ENCODE data around the gene ZNF573.
"Not testable (repeated sequence)": the region's sequence is repeated elsewhere in the genome, so short reads cannot be mapped to it uniquely, and the experiment has no call there.

Gene ZNF573
- 5.0 to 16.9 reads per million in 2 donors for total RNA-seq

- peak; percentile 57 to 93 (median 87) for DNase-seq
Measured at GRCh38 chr19:37779127-37780005, at the start of gene ZNF573. Gene ZNF573, minus strand, starts transcription at chr19:37779586. Its CDS starts 5,857 bp downstream, at chr19:37773729.

- peak in 3 of 5 experiments; percentile 16 to 25 (median 17) for DNase-seq
Measured at GRCh38 chr19:37817180-37817981, 38.0 kb upstream of the ZNF573 start.

DNA sequence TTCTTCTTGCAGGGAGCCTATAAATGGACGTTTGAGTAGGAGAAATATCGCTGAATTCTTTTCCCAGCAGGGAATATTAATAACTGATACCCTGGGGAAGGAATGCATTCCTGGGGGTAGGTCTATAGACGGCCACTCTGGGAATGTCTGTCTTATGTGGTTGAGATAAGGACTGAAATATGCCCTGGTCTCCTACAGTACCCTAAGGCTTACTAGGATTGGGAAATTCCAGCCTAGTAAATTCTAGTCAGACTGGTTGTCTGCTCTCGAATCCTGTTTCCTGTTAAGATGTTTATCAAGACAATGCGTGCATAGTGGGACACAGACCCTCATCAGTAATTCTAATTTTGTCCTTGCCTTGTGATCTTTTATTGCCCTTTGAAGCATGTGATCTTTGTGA is 36.2 kb upstream of the ZNF573 start:
- not testable (repeated sequence) for DNase-seq

DNA sequence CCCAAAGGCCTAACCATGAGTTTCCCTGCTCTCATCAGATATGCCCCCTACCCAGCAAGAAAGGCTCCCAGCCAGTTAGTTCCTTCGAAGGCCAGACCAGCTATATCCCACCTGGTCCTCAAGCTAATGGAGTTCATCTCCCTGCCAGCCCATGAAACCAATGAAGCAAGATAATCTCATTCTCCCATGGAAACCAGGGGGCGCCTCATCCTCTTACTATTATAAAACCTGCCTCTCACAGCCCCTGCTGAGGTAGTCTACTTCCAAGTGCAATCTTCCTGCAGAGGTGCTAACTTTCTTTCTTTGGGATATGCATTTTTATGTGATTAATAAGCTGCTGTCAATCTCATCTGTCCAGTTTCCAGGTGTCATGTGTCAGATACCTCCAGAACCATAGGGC is 34.0 kb upstream of the ZNF573 start:
- DNase-seq: no peak

GRCh38 chr19:37809366-37809765 is 30.0 kb upstream of the ZNF573 start:
- no peak for DNase-seq

DNA sequence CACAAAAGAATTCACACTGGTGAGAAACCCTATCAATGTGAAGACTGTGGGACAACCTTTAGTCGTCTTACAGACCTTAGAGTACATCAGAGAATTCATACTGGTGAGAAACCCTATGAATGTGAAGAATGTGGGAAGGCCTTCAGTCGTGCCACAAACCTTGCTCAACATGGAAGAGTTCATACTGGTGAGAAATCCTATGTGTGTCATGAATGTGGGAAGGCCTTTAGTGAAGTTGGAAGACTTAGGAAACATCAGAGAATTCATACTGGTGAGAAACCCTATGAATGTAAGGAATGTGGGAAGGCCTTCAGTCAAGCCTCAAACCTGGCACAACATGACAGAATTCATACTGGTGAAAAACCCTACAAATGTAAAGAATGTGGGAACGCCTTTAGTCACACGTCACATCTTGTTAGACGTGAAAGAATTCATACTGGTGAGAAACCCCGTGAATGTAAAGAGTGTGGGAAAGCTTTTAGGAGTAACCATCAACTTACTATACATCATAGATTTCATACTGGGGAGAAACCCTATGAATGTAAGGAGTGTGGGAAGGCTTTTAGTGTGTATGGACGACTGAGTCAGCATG is 24.0 kb upstream of the ZNF573 start:
- DNase-seq: no peak

- no peak for DNase-seq
Measured at GRCh38 chr19:37790244-37790925, 11.0 kb upstream of the ZNF573 start.

DNA sequence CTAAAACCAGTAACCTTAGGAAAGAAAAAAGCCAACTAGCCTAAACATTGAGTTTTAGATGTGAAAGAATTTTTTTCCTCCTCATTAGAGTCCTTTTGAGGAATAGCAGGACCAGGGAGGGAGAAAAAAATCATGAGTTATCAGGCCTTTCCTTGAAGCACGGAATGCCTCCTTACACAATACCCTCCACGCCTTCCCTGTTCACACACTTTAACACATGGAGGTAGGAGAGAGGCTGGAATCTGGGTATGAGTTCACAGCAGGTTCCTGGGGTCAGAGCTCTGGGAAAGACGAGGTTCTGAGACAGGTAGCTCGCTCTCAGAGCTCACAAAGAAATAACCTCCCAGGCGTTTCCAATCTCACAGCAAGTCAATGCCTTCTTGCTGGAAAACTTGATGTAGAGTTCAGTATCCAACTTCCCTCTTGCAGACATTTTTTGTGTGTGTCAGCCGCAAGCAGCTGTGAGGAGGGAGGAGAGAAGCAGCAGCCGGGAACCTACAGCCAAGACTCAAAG is 716 bp downstream of the ZNF573 start:
- no peak for DNase-seq

DNA sequence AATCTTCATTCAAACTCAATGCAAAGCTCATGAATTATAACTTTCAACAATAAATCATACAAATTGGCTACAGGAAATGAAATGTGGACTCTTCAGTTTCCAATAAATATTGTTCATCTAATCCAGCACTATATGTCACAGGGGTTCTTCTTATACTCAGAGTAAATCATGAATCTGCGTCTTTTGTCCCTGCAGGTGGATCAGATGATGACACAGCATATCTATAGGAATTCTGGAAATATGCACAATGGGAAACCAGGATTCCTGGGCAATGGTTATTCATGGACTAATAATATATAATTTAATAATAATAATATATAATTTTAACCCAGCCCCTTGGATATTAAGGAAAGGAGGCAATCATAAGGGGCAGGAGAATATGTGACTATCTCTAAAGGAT is 8.4 kb downstream of the ZNF573 start:
- no peak for DNase-seq

- DNase-seq: no peak
Measured at GRCh38 chr19:37763488-37763887, 15.9 kb downstream of the ZNF573 start.

GRCh38 chr19:37757683-37758082 is 21.7 kb downstream of the ZNF573 start:
- DNase-seq: not testable (repeated sequence)

DNA sequence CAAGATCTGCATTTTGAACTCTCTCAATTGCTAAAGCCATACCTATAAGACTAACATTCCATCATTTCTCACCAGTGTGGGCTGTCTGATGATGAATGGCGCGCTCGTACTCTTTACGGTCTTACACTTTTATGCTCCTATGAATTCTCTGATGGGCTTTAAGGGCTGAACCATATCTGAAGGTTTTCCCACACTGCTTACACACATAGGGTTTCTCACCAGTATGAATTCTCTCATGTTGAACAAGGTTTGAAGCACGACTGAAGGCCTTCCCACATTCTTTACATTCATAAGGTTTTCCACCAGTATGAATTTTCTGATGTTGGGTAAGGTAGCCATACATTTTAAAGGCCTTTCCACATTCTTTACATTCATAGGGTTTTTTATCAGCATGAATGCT is 41.0 kb downstream of the ZNF573 start:
- DNase-seq: peak in 1 of 5 experiments; percentile 1

GRCh38 chr19:37725181-37725580 is 54.2 kb downstream of the ZNF573 start:
- DNase-seq: no peak

GRCh38 chr19:37719927-37720265 is 59.5 kb downstream of the ZNF573 start:
- no peak for DNase-seq

- peak; percentile 53 to 87 (median 72) for DNase-seq
Measured at GRCh38 chr19:37719111-37719926, 60.1 kb downstream of the ZNF573 start, which contains the start of gene ZNF607. Gene ZNF607, minus strand, starts transcription at chr19:37719761. Its CDS starts 8,143 bp downstream, at chr19:37711618.

DNA sequence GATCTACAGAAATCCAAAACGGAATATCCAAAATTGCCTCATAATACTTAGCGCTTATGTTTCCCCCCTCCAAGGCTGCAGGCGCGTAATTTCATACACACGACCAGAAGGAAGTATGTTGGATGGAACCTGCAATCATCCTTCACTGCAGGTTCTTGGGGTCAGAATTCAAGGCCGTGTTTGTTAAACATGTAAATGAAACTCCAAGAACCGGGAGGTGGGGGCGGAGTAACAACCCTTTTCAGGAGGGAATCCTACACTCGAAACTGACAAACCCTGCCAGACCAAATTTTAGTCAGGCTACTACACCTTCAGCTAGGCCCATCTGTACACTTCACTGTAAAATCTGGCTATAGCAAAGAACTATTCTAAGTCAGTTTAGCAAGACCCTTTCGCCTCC is 61.1 kb downstream of the ZNF573 start:
- no peak for DNase-seq

DNA sequence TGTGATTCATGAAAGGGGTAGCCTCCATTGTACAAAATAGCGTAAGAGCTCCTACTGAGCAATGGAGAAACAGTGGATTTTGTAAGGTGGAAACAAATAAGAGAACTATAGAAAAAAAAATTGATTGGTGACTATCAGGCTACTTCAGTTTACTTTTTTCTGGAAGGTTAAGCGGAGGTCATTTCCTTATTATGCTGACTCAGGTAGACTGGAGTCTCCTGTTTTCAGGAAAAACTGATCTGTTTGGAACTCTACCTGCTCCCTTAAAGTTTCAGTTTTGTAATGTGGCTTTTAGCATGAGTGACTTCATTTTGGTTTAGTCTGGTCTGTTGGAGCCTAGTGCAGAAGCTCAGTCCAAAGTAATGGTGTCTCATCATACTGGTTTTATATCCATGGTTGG is 63.2 kb downstream of the ZNF573 start:
- no peak for DNase-seq

DNA sequence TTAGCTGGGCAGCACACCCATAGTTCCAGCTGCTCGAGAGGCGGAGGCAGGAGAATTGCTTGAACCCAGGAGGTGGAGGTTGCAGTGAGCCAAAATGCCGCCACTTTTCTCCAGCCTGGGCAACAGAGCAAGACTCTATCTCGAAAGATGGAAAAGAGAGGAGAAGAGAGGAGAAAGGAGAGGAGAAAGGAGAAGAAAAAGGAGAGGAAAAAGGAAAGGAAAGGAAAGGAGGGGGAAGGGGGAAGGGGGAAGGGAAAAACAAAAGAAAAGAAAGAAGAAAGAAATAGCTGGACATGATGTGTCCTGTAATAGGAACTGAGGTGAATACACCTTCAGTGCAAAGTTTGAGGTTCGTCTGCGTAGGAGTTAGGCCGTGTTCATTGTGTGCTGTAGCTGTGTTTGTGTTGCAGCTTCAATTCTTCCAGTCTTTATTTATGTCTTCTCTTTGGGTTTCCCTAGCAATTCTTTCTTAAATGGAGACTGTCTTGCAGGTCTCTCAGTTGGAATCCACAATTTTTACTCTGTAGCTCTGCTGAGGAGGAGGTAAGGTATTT is 73.3 kb downstream of the ZNF573 start:
- DNase-seq: no peak

GRCh38 chr19:37699057-37699456 is 80.3 kb downstream of the ZNF573 start:
- no peak for DNase-seq

DNA sequence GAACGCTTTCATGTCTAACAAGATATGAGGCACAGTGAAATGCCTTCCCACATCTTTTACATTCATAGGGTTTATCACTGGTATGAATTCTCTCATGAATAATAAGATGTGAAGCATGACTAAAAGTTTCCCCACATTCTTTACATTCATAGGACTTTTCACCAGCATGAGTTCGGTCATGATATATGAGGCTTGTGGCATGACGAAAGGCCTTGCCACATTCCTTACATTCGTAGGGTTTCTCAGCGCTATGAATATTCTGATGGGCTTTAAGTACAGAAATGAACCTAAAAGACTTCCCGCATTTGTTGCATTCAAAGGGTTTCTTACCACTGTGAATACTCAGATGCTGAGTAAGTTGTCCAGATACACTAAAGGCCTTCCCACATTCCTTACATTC is 81.2 kb downstream of the ZNF573 start:
- no peak for DNase-seq

Measured in T-helper 2 cell (primary cell).